DMS114 treated with DMSO at 0.1 percent for 48 hours (cell line): ENCODE data around the gene BAIAP2.

Experiments used
- DNase-seq: peaks from one replicate; lab custom pipeline; 2025; ENCODE audit not compliant: unreplicated experiment; lab: John Stamatoyannopoulos, UW

BAIAP2 gene

GRCh38 chr17:81036197-81036941, 1.4 kb downstream of the BAIAP2 start:
- DNase-seq, result no peak

GRCh38 chr17:81037026-81037797, 2.3 kb downstream of the BAIAP2 start:
- no peak for DNase-seq

- no peak for DNase-seq
Observed at GRCh38 chr17:81037798-81038733, 3.1 kb downstream of the BAIAP2 start.

GRCh38 chr17:81039096-81039495, 4.1 kb downstream of the BAIAP2 start:
- DNase-seq, result no peak

- no peak for DNase-seq
Observed at GRCh38 chr17:81039854-81040758, 5.2 kb downstream of the BAIAP2 start.

- DNase-seq, result no peak
Observed at GRCh38 chr17:81040791-81041337, 5.9 kb downstream of the BAIAP2 start.

- no peak for DNase-seq
Observed at GRCh38 chr17:81042606-81043005, 7.7 kb downstream of the BAIAP2 start.

GRCh38 chr17:81043319-81043724, 8.4 kb downstream of the BAIAP2 start:
- DNase-seq, result no peak

- DNase-seq, result no peak
Observed at GRCh38 chr17:81043725-81044427, 8.9 kb downstream of the BAIAP2 start.

- no peak for DNase-seq
Observed at GRCh38 chr17:81044428-81044763, 9.4 kb downstream of the BAIAP2 start.

- no peak for DNase-seq
Observed at GRCh38 chr17:81044764-81045589, 10.0 kb downstream of the BAIAP2 start.

- DNase-seq, result no peak
Observed at GRCh38 chr17:81045590-81046095, 10.7 kb downstream of the BAIAP2 start.

GRCh38 chr17:81046132-81046769, 11.3 kb downstream of the BAIAP2 start:
- DNase-seq, result no peak

- no peak for DNase-seq
Observed at GRCh38 chr17:81046770-81047359, 11.9 kb downstream of the BAIAP2 start.

GRCh38 chr17:81048827-81049371, 13.9 kb downstream of the BAIAP2 start:
- DNase-seq, result no peak

- DNase-seq, result no peak
Observed at GRCh38 chr17:81049372-81049911, 14.5 kb downstream of the BAIAP2 start.

GRCh38 chr17:81049973-81050551, 15.1 kb downstream of the BAIAP2 start:
- no peak for DNase-seq
